Vagina (tissue), 2 donors: ENCODE measurements around the gene ITFG2.

Experiments used
- CTCF ChIP-seq, 3 experiments: fragments of 450-650 bp in 2 of 3; fragments of 200-600 bp in 1 of 3; sonication (generic) in 1 of 3; IDR thresholded peaks; one replicate each; pipeline ENCODE4 v1.5.1; 2017 to 2019; ENCODE audit warnings: antibody characterized with exemption in 3 of 3, mild to moderate bottlenecking in 2 of 3, moderate library complexity in 2 of 3
- POLR2A ChIP-seq, 2 donors: fragments of 450-650 bp; IDR thresholded peaks; one replicate each; pipeline ENCODE4 v1.6.1; 2017; ENCODE audit warnings: antibody characterized with exemption in 2 of 2, mild to moderate bottlenecking in 2 of 2, moderate library complexity in 2 of 2
- POLR2AphosphoS5 ChIP-seq, 2 donors: sonication (generic); formaldehyde crosslinking; IDR thresholded peaks; one replicate each; pipeline ENCODE4 v1.9.0; 2017; ENCODE audit warnings: antibody characterized with exemption in 2 of 2, mild to moderate bottlenecking in 2 of 2, low read depth in 1 of 2; ENCODE audit not compliant: insufficient read depth in 1 of 2

- TF ChIP-seq POLR2AphosphoS5 (IDR thresholded peaks at IDR 0.05; ENCODE audit: insufficient read depth in 1 of 2, low read depth in 1 of 2) (no peak), POLR2A (IDR thresholded peaks at IDR 0.05) (no peak), CTCF (IDR thresholded peaks at IDR 0.05) (no peak)
These were observed 19.6 kb upstream of the ITFG2 start for GRCh38 chr12:2792671-2793500.
